GOT3 (cell line): Measurements from ENCODE around the gene PSMF1.
A peak's percentile ranks its signal among the peaks of the same experiment; 100 is the strongest.

Source experiments
- DNase-seq: peaks from one replicate; lab custom pipeline; 2025; ENCODE audit warnings: mixed read lengths; lab: John Stamatoyannopoulos, UW

The PSMF1 gene, protein sequence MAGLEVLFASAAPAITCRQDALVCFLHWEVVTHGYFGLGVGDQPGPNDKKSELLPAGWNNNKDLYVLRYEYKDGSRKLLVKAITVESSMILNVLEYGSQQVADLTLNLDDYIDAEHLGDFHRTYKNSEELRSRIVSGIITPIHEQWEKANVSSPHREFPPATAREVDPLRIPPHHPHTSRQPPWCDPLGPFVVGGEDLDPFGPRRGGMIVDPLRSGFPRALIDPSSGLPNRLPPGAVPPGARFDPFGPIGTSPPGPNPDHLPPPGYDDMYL

DNA sequence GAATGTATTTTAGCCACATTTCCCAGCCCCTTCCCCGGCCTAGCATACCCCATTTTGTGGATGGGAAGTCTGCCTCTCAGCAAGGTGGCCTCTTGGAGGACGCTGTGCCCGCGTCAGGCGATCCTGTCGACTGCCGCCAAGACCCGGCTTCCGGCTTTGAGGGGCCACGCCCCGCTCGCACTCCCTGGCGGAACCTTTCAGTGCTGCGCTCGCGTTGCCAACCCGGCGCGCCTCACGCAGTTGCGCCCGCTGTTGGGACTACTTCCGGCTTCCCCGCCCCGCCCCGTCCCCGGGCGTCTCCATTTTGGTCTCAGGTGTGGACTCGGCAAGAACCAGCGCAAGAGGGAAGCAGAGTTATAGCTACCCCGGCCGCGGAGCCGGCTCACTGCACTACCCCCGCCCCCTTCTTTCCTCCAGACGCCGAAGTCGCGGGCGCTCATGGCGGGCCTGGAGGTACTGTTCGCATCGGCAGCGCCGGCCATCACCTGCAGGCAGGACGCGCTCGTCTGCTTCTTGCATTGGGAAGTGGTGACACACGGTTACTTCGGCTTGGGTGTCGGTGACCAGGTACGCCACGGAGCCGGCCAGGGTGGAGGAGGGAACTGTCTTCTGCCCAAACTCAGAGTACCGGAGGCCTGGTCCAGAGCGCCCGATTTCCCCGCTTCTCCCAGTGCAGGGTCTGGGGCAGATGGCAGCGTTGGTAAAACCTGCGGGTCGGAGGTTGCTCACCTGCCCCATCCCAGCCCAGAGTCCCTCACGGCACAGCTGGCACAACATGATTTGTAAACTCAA, at the start of gene PSMF1:
Gene PSMF1, plus strand, starts transcription at position 267 of the 792 bp plus-strand sequence. Its CDS starts 172 bp downstream, at position 439.
- DNase-seq: peak; percentile 86

DNA sequence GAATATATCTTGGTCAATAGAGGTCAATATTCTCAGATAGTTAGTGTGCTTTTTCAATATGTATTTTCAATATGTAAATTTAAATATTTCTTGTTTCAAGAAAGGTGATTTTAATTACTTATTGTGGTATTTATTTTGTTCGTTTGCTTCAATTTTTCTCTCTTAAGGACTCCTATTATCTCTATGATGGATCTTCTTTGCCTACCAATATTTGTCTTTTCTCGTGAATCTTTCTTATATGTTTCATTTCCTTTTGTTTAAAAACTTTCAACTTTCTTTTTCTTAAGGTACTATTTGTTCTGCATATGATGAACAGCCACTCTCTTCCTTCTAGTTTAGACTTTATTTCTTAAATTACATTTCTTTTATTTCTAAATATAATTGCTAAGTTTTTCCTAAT, 46.1 kb upstream of the PSMF1 start:
- DNase-seq: no peak

GRCh38 chr20:1075616-1076015, 42.8 kb upstream of the PSMF1 start:
- no peak for DNase-seq

GRCh38 chr20:1081891-1082290, 36.5 kb upstream of the PSMF1 start:
- DNase-seq: no peak

- DNase-seq: no peak
Measured at GRCh38 chr20:1083431-1084080, 34.8 kb upstream of the PSMF1 start.

GRCh38 chr20:1085492-1086276, 32.7 kb upstream of the PSMF1 start:
- no peak for DNase-seq

DNA sequence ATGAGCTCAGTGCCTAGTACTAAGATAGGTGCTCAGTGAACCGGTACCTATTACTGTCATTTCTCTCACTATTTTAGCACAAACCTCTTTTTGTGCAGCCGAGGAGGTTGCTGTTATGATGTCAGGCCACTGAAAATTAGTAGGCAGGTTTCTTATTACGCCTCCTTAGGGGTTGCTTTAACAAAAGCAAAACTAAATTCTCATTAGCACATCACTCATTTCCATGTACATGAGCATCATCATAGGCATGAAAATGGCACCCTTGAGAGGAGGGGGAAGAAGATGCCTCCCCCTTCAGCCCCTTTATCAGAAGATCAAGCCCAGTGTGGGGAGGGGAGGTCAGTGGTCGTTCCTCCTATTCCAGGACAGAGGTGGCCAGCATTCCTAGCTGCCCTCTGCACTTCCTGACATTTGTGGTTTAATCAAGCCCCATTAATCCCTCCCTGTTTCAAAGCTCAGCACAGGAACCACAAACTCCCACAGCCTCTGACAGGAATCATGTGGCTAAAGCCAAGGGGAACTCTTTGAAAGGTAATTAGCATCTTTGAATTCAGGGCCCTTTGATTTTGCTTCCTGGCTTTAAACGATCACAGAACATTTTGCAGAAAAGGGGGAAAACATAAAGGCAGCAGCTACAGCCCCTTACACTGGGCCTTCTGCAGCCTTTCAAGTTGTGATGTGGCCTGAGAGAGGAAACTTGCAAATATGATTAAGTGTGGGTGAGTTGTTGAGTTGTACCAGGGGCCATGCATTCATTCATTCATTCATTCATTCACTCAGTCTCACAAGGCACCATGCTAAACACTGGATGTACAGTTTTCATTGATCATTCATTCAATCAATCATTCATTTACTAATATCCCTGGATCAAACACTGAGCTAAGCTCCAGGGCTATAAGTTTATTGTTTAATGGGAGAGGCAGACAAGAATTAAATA, 31.9 kb upstream of the PSMF1 start:
- no peak for DNase-seq

DNA sequence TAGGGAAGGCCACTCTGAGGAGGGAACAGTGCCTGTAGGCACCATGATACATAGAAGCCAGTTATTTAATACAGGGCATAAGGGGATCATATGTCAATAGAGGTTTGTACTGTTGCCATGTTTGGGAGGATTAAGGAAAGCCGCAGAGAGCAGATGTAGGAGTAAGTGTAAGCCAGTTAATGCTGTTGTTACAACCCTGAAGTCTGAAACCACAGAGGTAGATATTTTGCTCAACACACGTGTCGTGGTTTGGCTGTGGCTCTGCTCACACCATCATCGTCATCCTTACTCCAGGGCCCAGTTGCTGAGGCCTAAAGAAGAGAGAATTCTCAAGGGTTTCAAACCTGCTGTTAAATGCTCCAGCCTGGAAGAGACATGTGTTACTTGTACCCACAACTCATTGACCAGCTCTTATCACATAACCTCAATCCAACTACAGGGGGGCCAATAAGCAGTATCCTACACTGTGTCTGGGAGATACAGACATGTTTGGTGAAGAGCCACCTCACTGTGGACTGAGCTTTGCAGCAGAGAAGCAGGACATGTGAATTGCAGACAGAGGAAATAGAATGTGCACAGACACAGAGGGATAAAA, 31.0 kb upstream of the PSMF1 start:
- no peak for DNase-seq

DNA sequence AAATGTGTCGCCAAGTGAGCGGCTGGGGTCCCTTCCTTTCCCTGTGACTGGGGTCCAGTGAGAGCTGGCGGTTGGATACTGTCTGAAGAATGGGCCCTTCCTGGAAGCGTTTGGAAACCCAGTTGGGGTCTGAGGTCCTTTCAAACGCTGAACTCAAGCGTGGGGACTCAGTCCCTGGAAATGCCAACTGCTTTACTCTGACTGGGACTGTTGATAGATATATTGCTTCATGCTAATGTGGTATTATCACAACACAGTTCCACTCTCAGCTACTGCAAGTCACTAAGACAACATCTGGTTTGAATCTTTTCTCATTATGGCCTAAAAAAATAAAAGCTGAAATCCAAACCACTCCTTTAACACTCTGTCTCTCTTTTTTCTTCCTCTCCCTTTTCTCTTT, 23.7 kb upstream of the PSMF1 start:
- DNase-seq: no peak

DNA sequence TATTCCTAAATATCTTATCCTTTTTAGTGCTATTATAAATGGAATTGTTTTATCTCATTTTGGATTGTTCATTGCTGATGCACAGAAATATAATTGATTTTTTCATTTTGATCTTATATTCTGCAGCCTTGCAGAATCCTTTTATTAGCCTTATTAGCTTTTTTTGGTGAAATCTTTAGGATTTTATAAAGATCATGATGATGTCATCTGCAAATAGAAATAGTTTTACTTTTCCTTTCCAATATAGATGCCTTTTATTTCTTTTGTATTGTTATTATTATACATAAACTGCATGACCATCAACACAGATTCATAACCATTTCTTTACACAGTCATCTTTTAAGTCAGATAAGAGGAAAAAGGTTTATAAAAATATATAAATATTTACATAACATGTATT, 16.9 kb upstream of the PSMF1 start:
- DNase-seq: no peak

GRCh38 chr20:1102016-1102415, 16.4 kb upstream of the PSMF1 start:
- DNase-seq: no peak

- no peak for DNase-seq
Measured at GRCh38 chr20:1103751-1104150, 14.7 kb upstream of the PSMF1 start.

- no peak for DNase-seq
Measured at GRCh38 chr20:1105599-1106194, 12.7 kb upstream of the PSMF1 start.

- DNase-seq: no peak
Measured at GRCh38 chr20:1107176-1107575, 11.2 kb upstream of the PSMF1 start.

- DNase-seq: no peak
Measured at GRCh38 chr20:1108437-1108920, 9.9 kb upstream of the PSMF1 start.

- no peak for DNase-seq
Measured at GRCh38 chr20:1112908-1113307, 5.5 kb upstream of the PSMF1 start.

- no peak for DNase-seq
Measured at GRCh38 chr20:1118004-1118335, 432 bp upstream of the PSMF1 start.

- DNase-seq: no peak
Measured at GRCh38 chr20:1119128-1119505, 715 bp downstream of the PSMF1 start.

GRCh38 chr20:1119524-1119923, 1.1 kb downstream of the PSMF1 start:
- no peak for DNase-seq

GRCh38 chr20:1121429-1121828, 3.0 kb downstream of the PSMF1 start:
- DNase-seq: no peak
